ENCODE results near the gene TPO.

The TPO gene

GRCh38 chr2:1502891-1503304, 89.6 kb downstream of the TPO start:
- TF ChIP-seq SIN3A (IDR thresholded peaks at IDR 0.05; ENCODE audit: borderline replicate concordance, insufficient read depth, low read length) (no peak), TAF1 (IDR thresholded peaks at IDR 0.05; ENCODE audit: borderline replicate concordance, insufficient read depth, low read length) (no peak), REST (IDR thresholded peaks at IDR 0.05; ENCODE audit: insufficient read depth in 1 of 2, low read depth in 2 of 2, low read length in 2 of 2) (no peak), FOXP2 (optimal IDR thresholded peaks at IDR 0.05; ENCODE audit: borderline replicate concordance, extremely low read depth, extremely low read length, insufficient read depth) (no peak), POLR2AphosphoS5 (IDR thresholded peaks at IDR 0.05; ENCODE audit: low read depth, low read length) (no peak)

- TF ChIP-seq REST (IDR thresholded peaks at IDR 0.05; ENCODE audit: insufficient read depth in 1 of 2, low read depth in 2 of 2, low read length in 2 of 2) (no peak), FOXP2 (optimal IDR thresholded peaks at IDR 0.05; ENCODE audit: borderline replicate concordance, extremely low read depth, extremely low read length, insufficient read depth) (no peak), SIN3A (IDR thresholded peaks at IDR 0.05; ENCODE audit: borderline replicate concordance, insufficient read depth, low read length) (no peak), TAF1 (IDR thresholded peaks at IDR 0.05; ENCODE audit: borderline replicate concordance, insufficient read depth, low read length) (no peak), POLR2AphosphoS5 (IDR thresholded peaks at IDR 0.05; ENCODE audit: low read depth, low read length) (no peak)
Observed at GRCh38 chr2:1503471-1504310, 90.4 kb downstream of the TPO start.

DNA sequence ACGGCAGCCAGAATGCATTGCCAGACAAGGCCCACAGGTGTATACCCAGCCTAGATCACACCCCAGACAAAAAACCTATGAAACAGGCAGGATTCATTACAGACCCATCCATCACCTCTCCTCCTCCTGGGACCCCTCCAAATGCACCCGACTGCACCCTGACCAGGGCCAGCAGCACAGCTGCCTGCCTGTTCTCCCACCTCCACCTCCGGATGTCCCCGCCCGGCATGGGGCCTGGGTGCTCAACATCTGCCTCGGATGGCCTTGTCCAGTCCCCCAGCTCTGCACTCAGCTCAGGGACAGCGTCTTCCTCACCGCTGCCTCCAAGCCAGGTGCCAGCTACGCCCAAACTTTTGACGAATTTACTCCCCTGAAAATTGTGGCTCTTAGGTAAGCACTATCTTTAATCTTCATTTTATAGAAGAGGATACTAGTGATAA, 91.1 kb downstream of the TPO start:
- TF ChIP-seq FOXP2 (optimal IDR thresholded peaks at IDR 0.05; ENCODE audit: borderline replicate concordance, extremely low read depth, extremely low read length, insufficient read depth) (no peak), REST (IDR thresholded peaks at IDR 0.05; ENCODE audit: insufficient read depth in 1 of 2, low read depth in 2 of 2, low read length in 2 of 2) (no peak), POLR2AphosphoS5 (IDR thresholded peaks at IDR 0.05; ENCODE audit: low read depth, low read length) (no peak), SIN3A (IDR thresholded peaks at IDR 0.05; ENCODE audit: borderline replicate concordance, insufficient read depth, low read length) (no peak), TAF1 (IDR thresholded peaks at IDR 0.05; ENCODE audit: borderline replicate concordance, insufficient read depth, low read length) (no peak)

- TF ChIP-seq REST (IDR thresholded peaks at IDR 0.05; ENCODE audit: insufficient read depth in 1 of 2, low read depth in 2 of 2, low read length in 2 of 2) (no peak), SIN3A (IDR thresholded peaks at IDR 0.05; ENCODE audit: borderline replicate concordance, insufficient read depth, low read length) (no peak), TAF1 (IDR thresholded peaks at IDR 0.05; ENCODE audit: borderline replicate concordance, insufficient read depth, low read length) (no peak), POLR2AphosphoS5 (IDR thresholded peaks at IDR 0.05; ENCODE audit: low read depth, low read length) (no peak), FOXP2 (optimal IDR thresholded peaks at IDR 0.05; ENCODE audit: borderline replicate concordance, extremely low read depth, extremely low read length, insufficient read depth) (no peak)
Observed at GRCh38 chr2:1505031-1505441, 91.8 kb downstream of the TPO start.

Data from PFSK-1 (cell line).